Spinal cord (tissue), 10 donors: ENCODE measurements around the gene CYBA. TPM values are rescaled to one million over a fixed set of nuclear protein-coding genes. Genes with fewer than 3 reads are reported as not detected.

ENCODE experiments used
- DNase-seq, 6 donors: peaks; one replicate each; pipeline versions ENCODE4 v3.0.0 to v3.0.0-alpha.2; 2013 to 2015; ENCODE audit warnings: low spot score in 6 of 6, low read depth in 4 of 6
- H3K27ac ChIP-seq: one replicate; pipeline ENCODE4 v1.5.1; 2013; ENCODE audit warnings: low read depth, low read length, control low read depth
- H3K27me3 ChIP-seq: one replicate; pipeline ENCODE4 v1.6.1; 2013; ENCODE audit warnings: low read length; ENCODE audit not compliant: control insufficient read depth, insufficient read depth
- H3K36me3 ChIP-seq: one replicate; pipeline ENCODE4 v1.6.1; 2013; ENCODE audit warnings: low read length; ENCODE audit not compliant: control insufficient read depth, insufficient read depth
- H3K4me1 ChIP-seq: one replicate; pipeline ENCODE4 v1.6.1; 2013; ENCODE audit warnings: low read length; ENCODE audit not compliant: control insufficient read depth, insufficient read depth
- H3K4me3 ChIP-seq: one replicate; pipeline ENCODE4 v1.5.1; 2013; ENCODE audit warnings: low read depth, low read length, control low read depth
- H3K9me3 ChIP-seq: one replicate; pipeline ENCODE4 v1.6.1; 2013; ENCODE audit warnings: low read length; ENCODE audit not compliant: control insufficient read depth, insufficient read depth
- WGBS: methylation state at CpG from one replicate; pipeline ENCODE4 v1.1.5; 2013; ENCODE audit warnings: missing lambda C conversion rate; ENCODE audit not compliant: insufficient coverage; 5-methylcytosine and 5-hydroxymethylcytosine counted together
- polyA plus RNA-seq, 2 donors: library from polyadenylated mRNA; unstranded; fragments of 120-200 nt; gene quantifications; one replicate each; pipeline ENCODE4 v1.2.1, GENCODE V29; 2013; ENCODE audit not compliant: insufficient read length in 2 of 2
- total RNA-seq, 2 donors: library from RNA; depleted of rRNA in 1 of 2; stranded (reverse); fragments of 120-200 nt in 1 of 2; fragments of >200 nt in 1 of 2; gene quantifications; one replicate each; pipeline versions ENCODE4 v1.2.3 to v1.2.4, GENCODE V29; 2013 to 2014
- donor health status: healthy.

The CYBA gene
- total and polyA plus RNA-seq, 4 donors, result 58.5 to 147 (median 67.1) TPM

GRCh38 chr16:88649924-88650748, 717 bp downstream of the CYBA start:
- peaks cover 26% of the 10 kb centered on the region for H3K4me1 ChIP-seq
- H3K36me3 ChIP-seq, result peaks cover 72% of the 10 kb centered on the region
- no peaks in the 10 kb centered on the region for H3K27me3 ChIP-seq
- WGBS, result 32% methylated on average over 35 of the region's 37 CpGs
- H3K9me3 ChIP-seq, result no peaks in the 10 kb centered on the region
- peak in 2 of 6 donors; percentile 31 to 45 for DNase-seq
- H3K4me3 ChIP-seq, result peak overlapping the region; percentile 58
- no peak overlapping the region for H3K27ac ChIP-seq

- Histone ChIP-seq H3K36me3 (peaks cover 64% of the 10 kb centered on the region), H3K4me1 (peaks cover 26% of the 10 kb centered on the region), H3K4me3 (no peak overlapping the region), H3K9me3 (no peaks in the 10 kb centered on the region), H3K27me3 (no peaks in the 10 kb centered on the region), H3K27ac (no peak overlapping the region)
- WGBS, result 44% methylated on average over 20 of the region's 20 CpGs
- peak in 1 of 6 donors; percentile 10 for DNase-seq
Observed at GRCh38 chr16:88649195-88649923, 1.5 kb downstream of the CYBA start.

DNA sequence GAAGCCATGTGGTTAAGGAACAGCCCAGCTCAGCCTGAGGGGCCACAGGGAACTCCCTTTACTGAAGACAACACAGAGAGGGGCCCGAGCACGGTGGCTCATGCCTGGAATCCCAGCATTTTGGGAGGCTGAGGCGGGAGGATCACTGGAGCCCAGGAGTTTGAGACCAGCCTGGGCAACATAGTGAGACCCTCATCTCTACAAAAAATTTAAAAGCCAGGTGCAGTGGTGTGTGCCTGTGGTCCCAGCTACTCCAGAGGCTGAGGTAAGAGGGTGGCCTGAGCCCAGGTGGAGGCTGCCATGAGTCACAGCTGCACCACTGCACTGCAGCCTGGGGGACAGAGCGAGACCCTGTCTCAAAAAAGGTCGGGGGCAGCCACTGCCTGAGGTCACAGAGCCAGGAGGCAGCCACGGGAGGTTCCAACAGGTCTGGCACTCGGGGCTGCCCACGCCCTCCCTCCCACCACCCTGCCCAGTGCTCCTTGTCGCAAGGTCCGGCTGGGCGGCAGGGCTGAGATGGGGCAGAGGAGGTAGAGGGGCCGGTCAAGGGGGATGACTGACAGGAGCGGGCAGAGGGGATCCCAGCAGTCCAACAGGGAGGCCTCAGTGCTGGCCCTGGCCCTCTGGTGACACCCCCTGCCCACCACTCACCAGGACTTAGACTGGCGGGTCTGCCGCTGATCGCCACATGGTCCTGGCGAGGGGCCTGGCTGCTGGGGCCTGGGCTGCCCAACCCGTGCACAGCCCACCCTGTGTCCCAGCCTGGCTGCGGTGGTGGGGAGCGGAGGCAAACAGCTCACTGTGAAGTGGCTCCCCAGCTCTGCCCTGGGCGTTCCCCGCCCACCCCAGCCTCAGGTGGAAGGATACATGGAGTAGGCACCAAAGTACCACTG, 3.4 kb downstream of the CYBA start:
- no peak for DNase-seq
- 86% methylated on average over 18 of the region's 22 CpGs for WGBS
- H3K4me3 ChIP-seq, result no peak overlapping the region

GRCh38 chr16:88646345-88647034, 4.4 kb downstream of the CYBA start:
- Histone ChIP-seq H3K27me3 (no peaks in the 10 kb centered on the region), H3K36me3 (peaks cover 41% of the 10 kb centered on the region), H3K4me3 (no peak overlapping the region), H3K4me1 (peaks cover 23% of the 10 kb centered on the region), H3K27ac (no peak overlapping the region), H3K9me3 (no peaks in the 10 kb centered on the region)
- no peak for DNase-seq
- 92% methylated on average over 22 of the region's 28 CpGs for WGBS

More for the DNA sequence above, 3.4 kb downstream of the CYBA start:
- Histone ChIP-seq H3K9me3 (no peaks in the 10 kb centered on the region), H3K36me3 (peaks cover 49% of the 10 kb centered on the region), H3K27ac (no peak overlapping the region), H3K27me3 (no peaks in the 10 kb centered on the region), H3K4me1 (peaks cover 26% of the 10 kb centered on the region)

GRCh38 chr16:88645941-88646340, 4.9 kb downstream of the CYBA start:
- H3K4me3 ChIP-seq, result no peak overlapping the region
- H3K27ac ChIP-seq, result no peak overlapping the region
- peaks cover 2% of the 10 kb centered on the region for H3K27me3 ChIP-seq
- H3K36me3 ChIP-seq, result peaks cover 36% of the 10 kb centered on the region
- WGBS, result 88% methylated on average over 23 of the region's 23 CpGs
- no peak for DNase-seq
- no peaks in the 10 kb centered on the region for H3K9me3 ChIP-seq
- H3K4me1 ChIP-seq, result peaks cover 17% of the 10 kb centered on the region

- Histone ChIP-seq H3K4me1 (peaks cover 12% of the 10 kb centered on the region), H3K4me3 (no peak overlapping the region), H3K9me3 (no peaks in the 10 kb centered on the region), H3K27ac (no peak overlapping the region), H3K36me3 (peaks cover 33% of the 10 kb centered on the region), H3K27me3 (peaks cover 2% of the 10 kb centered on the region)
- DNase-seq, result no peak
- 83% methylated on average over 16 of the region's 16 CpGs for WGBS
Observed at GRCh38 chr16:88645455-88645854, 5.4 kb downstream of the CYBA start.

DNA sequence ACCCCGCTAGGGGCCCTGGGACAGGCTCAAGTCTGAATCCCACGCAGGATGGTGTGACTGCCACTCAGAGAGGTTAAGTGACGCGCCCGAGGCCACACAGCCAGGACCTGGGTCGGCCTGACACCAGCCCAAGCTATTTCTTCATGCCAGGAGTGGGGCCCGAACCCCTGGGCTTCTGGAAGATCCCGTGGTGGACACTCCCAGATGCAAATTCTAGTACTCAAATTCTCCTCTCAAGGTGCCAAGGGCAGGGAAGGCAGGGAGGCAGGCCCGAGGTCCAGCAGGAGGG, 7.3 kb downstream of the CYBA start:
- Histone ChIP-seq H3K9me3 (no peaks in the 10 kb centered on the region), H3K36me3 (peaks cover 21% of the 10 kb centered on the region), H3K4me1 (no peaks in the 10 kb centered on the region), H3K27ac (no peak overlapping the region), H3K27me3 (peaks cover 17% of the 10 kb centered on the region), H3K4me3 (no peak overlapping the region)
- WGBS, result 90% methylated on average over 7 of the region's 9 CpGs
- no peak for DNase-seq

- H3K4me1 ChIP-seq, result no peaks in the 10 kb centered on the region
- peaks cover 21% of the 10 kb centered on the region for H3K36me3 ChIP-seq
- no peak for DNase-seq
- no peaks in the 10 kb centered on the region for H3K9me3 ChIP-seq
- 85% methylated on average over 47 of the region's 58 CpGs for WGBS
- peaks cover 21% of the 10 kb centered on the region for H3K27me3 ChIP-seq
- H3K27ac ChIP-seq, result no peak overlapping the region
- H3K4me3 ChIP-seq, result no peak overlapping the region
Observed at GRCh38 chr16:88642881-88643643, 7.8 kb downstream of the CYBA start.
